Suprapubic skin (tissue), 4 donors: ENCODE data around the gene ATP8B3.

Experiments
- CTCF ChIP-seq, 2 donors: fragments of 200-600 bp in 1 of 2; fragments of 450-650 bp in 1 of 2; sonication (generic) in 1 of 2; IDR thresholded peaks; one replicate each; pipeline ENCODE4 v1.5.1; 2016 to 2019; ENCODE audit warnings: antibody characterized with exemption in 2 of 2, mild to moderate bottlenecking in 1 of 2, moderate library complexity in 1 of 2
- POLR2A ChIP-seq, 2 donors: fragments of 450-650 bp; IDR thresholded peaks; one replicate each; pipeline ENCODE4 v1.6.1; 2017; ENCODE audit warnings: antibody characterized with exemption in 2 of 2, mild to moderate bottlenecking in 2 of 2, moderate library complexity in 2 of 2
- POLR2AphosphoS5 ChIP-seq, 3 donors: sonication (generic); formaldehyde crosslinking; IDR thresholded peaks; one replicate each; pipeline ENCODE4 v1.6.1; 2017; ENCODE audit warnings: antibody characterized with exemption in 3 of 3

DNA sequence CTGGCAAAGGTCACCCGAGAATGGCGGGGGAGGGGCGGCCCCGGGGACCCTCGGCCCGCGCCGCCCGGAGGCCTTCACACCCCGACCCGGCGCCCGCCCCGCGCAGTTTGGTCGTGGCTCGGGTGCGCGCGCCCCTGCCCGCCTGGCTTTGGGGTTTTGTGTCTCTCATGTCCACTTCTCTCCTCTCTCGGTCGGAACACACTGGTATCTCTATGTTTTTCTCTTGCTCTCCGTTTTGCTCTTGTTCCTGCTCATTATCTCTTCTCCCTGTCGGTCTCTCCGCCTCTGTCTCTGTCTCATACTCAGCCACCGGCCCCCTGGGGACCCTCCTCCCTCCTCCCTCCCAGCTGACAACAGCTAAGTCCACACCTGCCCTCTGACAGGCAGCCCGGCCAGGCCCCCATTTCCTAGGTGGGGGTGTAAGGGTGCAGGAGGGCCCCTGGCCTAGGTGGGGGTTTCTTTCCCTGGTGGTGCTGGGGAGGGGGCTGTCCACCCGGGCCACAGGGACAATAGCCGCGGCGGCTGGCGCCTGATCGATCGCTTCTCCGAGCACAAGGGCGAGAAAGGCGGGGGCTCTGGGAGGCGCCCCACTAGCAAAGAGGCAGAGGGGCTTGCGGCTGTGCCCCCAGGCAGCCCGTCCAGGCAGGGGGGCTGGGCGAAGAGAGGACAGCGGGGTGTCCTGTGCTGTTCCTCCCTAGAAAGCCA is 56.5 kb downstream of the ATP8B3 start:
- TF ChIP-seq CTCF (IDR thresholded peaks at IDR 0.05) (no peak), POLR2A (IDR thresholded peaks at IDR 0.05) (no peak), POLR2AphosphoS5 (IDR thresholded peaks at IDR 0.05) (no peak)
